ENCODE results near the gene CDH16.

DNA sequence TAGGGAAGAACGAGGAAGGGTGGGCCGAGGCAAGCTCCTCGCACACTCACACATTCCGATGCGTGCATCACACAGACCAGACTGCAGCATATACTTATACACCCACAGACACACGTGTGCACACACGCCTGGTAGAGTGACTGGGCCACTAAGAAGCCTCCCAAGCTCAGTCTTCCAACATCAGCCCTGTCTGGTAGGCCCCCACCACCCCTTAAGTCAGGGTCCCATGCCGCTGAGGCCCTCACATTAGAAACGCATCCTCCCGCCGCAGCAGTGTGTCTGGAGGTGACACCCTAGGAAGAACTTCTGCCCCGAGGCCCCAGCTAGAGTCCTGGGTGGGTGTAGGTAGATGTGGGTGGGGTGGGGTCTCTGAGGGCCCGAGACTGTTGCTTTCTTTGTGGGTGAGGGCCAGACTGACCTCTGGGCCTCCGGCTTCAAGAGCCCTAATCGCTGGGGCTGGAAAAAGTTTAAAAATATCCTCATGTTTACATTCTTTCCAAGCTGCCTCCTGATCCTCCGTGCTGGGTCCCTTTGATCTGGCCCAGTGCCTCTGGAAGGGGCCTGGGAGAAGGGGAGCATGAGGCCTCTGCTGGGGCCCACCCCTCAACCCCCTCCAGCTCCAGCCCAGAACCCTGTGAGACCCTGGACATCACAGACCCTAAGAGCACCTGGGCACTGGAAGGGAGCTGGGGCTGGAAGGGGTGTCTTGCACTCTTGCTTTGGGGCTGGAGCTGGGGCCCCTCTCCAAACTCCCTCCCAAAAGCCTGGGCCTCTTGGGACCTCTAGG is 13.6 kb downstream of the CDH16 start:
- TF ChIP-seq ZNF274 (IDR thresholded peaks at IDR 0.05; ENCODE audit: low read length) (no peak), ZNF274 (tag by site-specific recombination; IDR thresholded peaks at IDR 0.05; ENCODE audit: borderline replicate concordance) (no peak), ZNF24 (tag by site-specific recombination; IDR thresholded peaks at IDR 0.05) (no peak), ZNF354C (tag by site-specific recombination; IDR thresholded peaks at IDR 0.05; ENCODE audit: borderline replicate concordance, low read depth) (no peak), REPIN1 (tag by site-specific recombination; IDR thresholded peaks at IDR 0.05; ENCODE audit: low read depth) (no peak), BCL11A (tag by site-specific recombination; IDR thresholded peaks at IDR 0.05; ENCODE audit: low read depth) (no peak), ZNF146 (tag by site-specific recombination; IDR thresholded peaks at IDR 0.05) (no peak), SP2 (tag by site-specific recombination; IDR thresholded peaks at IDR 0.05) (no peak), ZNF624 (tag by site-specific recombination; IDR thresholded peaks at IDR 0.05) (no peak), MYNN (tag by site-specific recombination; IDR thresholded peaks at IDR 0.05; ENCODE audit: borderline replicate concordance) (no peak)
- TF ChIP-seq, protein P1, sequence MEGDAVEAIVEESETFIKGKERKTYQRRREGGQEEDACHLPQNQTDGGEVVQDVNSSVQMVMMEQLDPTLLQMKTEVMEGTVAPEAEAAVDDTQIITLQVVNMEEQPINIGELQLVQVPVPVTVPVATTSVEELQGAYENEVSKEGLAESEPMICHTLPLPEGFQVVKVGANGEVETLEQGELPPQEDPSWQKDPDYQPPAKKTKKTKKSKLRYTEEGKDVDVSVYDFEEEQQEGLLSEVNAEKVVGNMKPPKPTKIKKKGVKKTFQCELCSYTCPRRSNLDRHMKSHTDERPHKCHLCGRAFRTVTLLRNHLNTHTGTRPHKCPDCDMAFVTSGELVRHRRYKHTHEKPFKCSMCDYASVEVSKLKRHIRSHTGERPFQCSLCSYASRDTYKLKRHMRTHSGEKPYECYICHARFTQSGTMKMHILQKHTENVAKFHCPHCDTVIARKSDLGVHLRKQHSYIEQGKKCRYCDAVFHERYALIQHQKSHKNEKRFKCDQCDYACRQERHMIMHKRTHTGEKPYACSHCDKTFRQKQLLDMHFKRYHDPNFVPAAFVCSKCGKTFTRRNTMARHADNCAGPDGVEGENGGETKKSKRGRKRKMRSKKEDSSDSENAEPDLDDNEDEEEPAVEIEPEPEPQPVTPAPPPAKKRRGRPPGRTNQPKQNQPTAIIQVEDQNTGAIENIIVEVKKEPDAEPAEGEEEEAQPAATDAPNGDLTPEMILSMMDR (tag by site-specific recombination; IDR thresholded peaks at IDR 0.05) = no peak
- TF ChIP-seq, protein P2, sequence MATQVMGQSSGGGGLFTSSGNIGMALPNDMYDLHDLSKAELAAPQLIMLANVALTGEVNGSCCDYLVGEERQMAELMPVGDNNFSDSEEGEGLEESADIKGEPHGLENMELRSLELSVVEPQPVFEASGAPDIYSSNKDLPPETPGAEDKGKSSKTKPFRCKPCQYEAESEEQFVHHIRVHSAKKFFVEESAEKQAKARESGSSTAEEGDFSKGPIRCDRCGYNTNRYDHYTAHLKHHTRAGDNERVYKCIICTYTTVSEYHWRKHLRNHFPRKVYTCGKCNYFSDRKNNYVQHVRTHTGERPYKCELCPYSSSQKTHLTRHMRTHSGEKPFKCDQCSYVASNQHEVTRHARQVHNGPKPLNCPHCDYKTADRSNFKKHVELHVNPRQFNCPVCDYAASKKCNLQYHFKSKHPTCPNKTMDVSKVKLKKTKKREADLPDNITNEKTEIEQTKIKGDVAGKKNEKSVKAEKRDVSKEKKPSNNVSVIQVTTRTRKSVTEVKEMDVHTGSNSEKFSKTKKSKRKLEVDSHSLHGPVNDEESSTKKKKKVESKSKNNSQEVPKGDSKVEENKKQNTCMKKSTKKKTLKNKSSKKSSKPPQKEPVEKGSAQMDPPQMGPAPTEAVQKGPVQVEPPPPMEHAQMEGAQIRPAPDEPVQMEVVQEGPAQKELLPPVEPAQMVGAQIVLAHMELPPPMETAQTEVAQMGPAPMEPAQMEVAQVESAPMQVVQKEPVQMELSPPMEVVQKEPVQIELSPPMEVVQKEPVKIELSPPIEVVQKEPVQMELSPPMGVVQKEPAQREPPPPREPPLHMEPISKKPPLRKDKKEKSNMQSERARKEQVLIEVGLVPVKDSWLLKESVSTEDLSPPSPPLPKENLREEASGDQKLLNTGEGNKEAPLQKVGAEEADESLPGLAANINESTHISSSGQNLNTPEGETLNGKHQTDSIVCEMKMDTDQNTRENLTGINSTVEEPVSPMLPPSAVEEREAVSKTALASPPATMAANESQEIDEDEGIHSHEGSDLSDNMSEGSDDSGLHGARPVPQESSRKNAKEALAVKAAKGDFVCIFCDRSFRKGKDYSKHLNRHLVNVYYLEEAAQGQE (tag by site-specific recombination; IDR thresholded peaks at IDR 0.05) = no peak

Measured in HEK293 (cell line).